AG08395 (cell line): Measurements from ENCODE around the gene TXLNG.

Source experiments
- DNase-seq: peaks from one replicate; pipeline ENCODE4 v3.0.0; 2012; ENCODE audit warnings: mixed read lengths, low spot score

The TXLNG gene

GRCh38 chrX:16870862-16871815 is 84.9 kb downstream of the TXLNG start:
- DNase-seq, result no peak

- no peak for DNase-seq
Observed at GRCh38 chrX:16873106-16873505, 86.8 kb downstream of the TXLNG start.

- DNase-seq, result no peak
Observed at GRCh38 chrX:16874458-16875095, 88.3 kb downstream of the TXLNG start.

GRCh38 chrX:16876696-16877095 is 90.4 kb downstream of the TXLNG start:
- DNase-seq, result no peak

- DNase-seq, result no peak
Observed at GRCh38 chrX:16882169-16882568, 95.9 kb downstream of the TXLNG start.

GRCh38 chrX:16882702-16883486 is 96.6 kb downstream of the TXLNG start:
- peak; percentile 57 for DNase-seq

GRCh38 chrX:16883487-16883804 is 97.2 kb downstream of the TXLNG start:
- DNase-seq, result no peak

GRCh38 chrX:16885628-16886027 is 99.4 kb downstream of the TXLNG start:
- DNase-seq, result no peak

GRCh38 chrX:16892504-16893362 is 106.5 kb downstream of the TXLNG start:
- peak; percentile 83 for DNase-seq
